ENCODE data around the gene ATF4.

The ATF4 gene

DNA sequence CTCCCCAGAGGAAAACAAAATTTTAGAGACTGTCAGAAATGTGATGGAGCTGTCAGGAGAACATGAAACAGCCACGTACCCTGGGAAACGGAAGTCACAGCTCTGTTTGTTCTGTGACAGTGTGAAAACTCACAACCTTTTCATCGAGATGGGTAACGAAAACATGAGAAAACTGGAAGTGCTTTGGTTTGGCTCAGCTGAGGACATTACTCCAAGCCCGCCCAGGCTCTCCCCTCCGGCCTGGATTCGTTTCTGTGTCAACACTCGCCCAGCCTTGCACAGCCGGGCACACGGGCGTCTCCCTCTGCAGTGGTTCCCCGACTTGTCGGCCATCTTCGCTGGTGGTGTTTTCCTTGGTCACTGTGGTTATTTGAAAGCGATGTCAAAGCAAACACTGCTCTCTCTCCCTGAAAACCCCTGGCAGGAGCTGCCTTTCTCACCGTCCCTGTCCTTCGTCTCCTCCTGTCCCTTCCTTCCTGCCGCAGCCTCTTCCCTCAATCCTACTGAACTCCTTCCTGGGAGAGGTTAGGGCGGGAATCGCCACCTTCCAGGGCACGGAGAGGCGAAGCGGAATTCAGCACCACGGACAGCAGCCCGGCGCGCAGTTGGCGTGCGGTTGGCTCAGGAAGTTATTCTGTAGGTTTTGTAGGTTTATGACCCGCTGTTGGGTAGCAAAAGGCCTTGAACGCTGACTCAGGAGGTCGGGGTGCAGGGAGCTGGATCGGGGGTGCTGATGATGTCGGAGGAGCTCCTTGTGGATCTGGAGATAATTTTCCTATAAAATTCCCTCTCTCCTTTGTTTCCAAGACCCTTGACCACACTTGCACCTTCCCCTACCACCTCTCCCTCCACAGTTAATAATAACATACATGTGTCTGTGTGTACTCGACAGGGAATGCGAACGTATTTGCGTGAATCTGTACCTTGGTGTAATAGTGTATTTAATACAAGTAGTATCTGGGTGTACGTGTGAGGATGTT is 25.3 kb downstream of the ATF4 start (continued):
- TF ChIP-seq KLF17 (tag by site-specific recombination; IDR thresholded peaks at IDR 0.05) (peak; percentile 16; the same call in 1 of the 2 replicates), ZNF530 (tag by site-specific recombination; IDR thresholded peaks at IDR 0.05; ENCODE audit: low read depth) (no peak), KLF10 (tag by site-specific recombination; IDR thresholded peaks at IDR 0.05) (no peak), ZNF792 (tag by site-specific recombination; IDR thresholded peaks at IDR 0.05) (no peak), TSHZ1 (tag by site-specific recombination; IDR thresholded peaks at IDR 0.05; ENCODE audit: borderline replicate concordance) (no peak), ZNF692 (tag by site-specific recombination; IDR thresholded peaks at IDR 0.05) (no peak), AEBP2 (tag by site-specific recombination; IDR thresholded peaks at IDR 0.05; ENCODE audit: borderline replicate concordance) (no peak), MZF1 (tag by site-specific recombination; IDR thresholded peaks at IDR 0.05; ENCODE audit: borderline replicate concordance) (no peak), PATZ1 (tag by site-specific recombination; IDR thresholded peaks at IDR 0.05) (no peak), PRDM6 (tag by site-specific recombination; IDR thresholded peaks at IDR 0.05) (no peak), HOXD13 (CRISPR knock-in tag; IDR thresholded peaks at IDR 0.05; ENCODE audit: borderline replicate concordance) (no peak), ZNF391 (tag by site-specific recombination; IDR thresholded peaks at IDR 0.05; ENCODE audit: borderline replicate concordance, low read depth) (no peak), ZNF660 (tag by site-specific recombination; IDR thresholded peaks at IDR 0.05) (no peak), ZNF362 (tag by site-specific recombination; IDR thresholded peaks at IDR 0.05) (no peak), GLIS2 (tag by site-specific recombination; IDR thresholded peaks at IDR 0.05) (no peak), ZNF501 (tag by site-specific recombination; IDR thresholded peaks at IDR 0.05) (no peak), ZNF292 (tag by site-specific recombination; IDR thresholded peaks at IDR 0.05; ENCODE audit: borderline replicate concordance, low read depth) (no peak)
- TF ChIP-seq, protein P1, sequence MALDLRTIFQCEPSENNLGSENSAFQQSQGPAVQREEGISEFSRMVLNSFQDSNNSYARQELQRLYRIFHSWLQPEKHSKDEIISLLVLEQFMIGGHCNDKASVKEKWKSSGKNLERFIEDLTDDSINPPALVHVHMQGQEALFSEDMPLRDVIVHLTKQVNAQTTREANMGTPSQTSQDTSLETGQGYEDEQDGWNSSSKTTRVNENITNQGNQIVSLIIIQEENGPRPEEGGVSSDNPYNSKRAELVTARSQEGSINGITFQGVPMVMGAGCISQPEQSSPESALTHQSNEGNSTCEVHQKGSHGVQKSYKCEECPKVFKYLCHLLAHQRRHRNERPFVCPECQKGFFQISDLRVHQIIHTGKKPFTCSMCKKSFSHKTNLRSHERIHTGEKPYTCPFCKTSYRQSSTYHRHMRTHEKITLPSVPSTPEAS (tag by site-specific recombination; IDR thresholded peaks at IDR 0.05) = 0 out of 2 replicates have a peak, but pooled peaks have one; percentile 14
- TF ChIP-seq, protein P2, sequence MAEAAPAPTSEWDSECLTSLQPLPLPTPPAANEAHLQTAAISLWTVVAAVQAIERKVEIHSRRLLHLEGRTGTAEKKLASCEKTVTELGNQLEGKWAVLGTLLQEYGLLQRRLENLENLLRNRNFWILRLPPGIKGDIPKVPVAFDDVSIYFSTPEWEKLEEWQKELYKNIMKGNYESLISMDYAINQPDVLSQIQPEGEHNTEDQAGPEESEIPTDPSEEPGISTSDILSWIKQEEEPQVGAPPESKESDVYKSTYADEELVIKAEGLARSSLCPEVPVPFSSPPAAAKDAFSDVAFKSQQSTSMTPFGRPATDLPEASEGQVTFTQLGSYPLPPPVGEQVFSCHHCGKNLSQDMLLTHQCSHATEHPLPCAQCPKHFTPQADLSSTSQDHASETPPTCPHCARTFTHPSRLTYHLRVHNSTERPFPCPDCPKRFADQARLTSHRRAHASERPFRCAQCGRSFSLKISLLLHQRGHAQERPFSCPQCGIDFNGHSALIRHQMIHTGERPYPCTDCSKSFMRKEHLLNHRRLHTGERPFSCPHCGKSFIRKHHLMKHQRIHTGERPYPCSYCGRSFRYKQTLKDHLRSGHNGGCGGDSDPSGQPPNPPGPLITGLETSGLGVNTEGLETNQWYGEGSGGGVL (tag by site-specific recombination; IDR thresholded peaks at IDR 0.05) = no peak
